ENCODE measurements around the gene PRR16. TPM values are rescaled to one million over a fixed set of nuclear protein-coding genes. Genes with fewer than 3 reads are reported as not detected.

PRR16 gene
- total RNA-seq, 1 donor from 2014 or later: 0.95 TPM

GRCh38 chr5:120550358-120550757 is 86.3 kb downstream of the PRR16 start:
- Histone ChIP-seq H3K4me1 (no peaks in the 10 kb centered on the region), H3K27ac (no peak overlapping the region), H3K4me3 (no peak overlapping the region), H3K27me3 (ENCODE audit: low read depth) (no peaks in the 10 kb centered on the region), H3K36me3 (no peaks in the 10 kb centered on the region), H3K9me3 (no peaks in the 10 kb centered on the region)
- DNase-seq (no peak), ATAC-seq (no peak)
- TF ChIP-seq CTCF (IDR thresholded peaks at IDR 0.05): no peak
- intact Hi-C loops (cut with DNase I): no loop called here

GRCh38 chr5:120552638-120553037 is 88.5 kb downstream of the PRR16 start:
- Histone ChIP-seq H3K4me1 (no peaks in the 10 kb centered on the region), H3K4me3 (no peak overlapping the region), H3K27me3 (ENCODE audit: low read depth) (no peaks in the 10 kb centered on the region), H3K36me3 (no peaks in the 10 kb centered on the region), H3K27ac (no peak overlapping the region), H3K9me3 (no peaks in the 10 kb centered on the region)
- no peak for TF ChIP-seq CTCF (IDR thresholded peaks at IDR 0.05)
- intact Hi-C loops (cut with DNase I): no loop called here
- no peak for ATAC-seq
- DNase-seq: no peak

- Histone ChIP-seq H3K27me3 (ENCODE audit: low read depth) (no peaks in the 10 kb centered on the region), H3K4me3 (no peak overlapping the region), H3K9me3 (no peaks in the 10 kb centered on the region), H3K36me3 (no peaks in the 10 kb centered on the region), H3K27ac (no peak overlapping the region), H3K4me1 (no peaks in the 10 kb centered on the region)
- TF ChIP-seq CTCF (IDR thresholded peaks at IDR 0.05): no peak
- no peak for ATAC-seq
- intact Hi-C loops (cut with DNase I): no loop called here
- DNase-seq: no peak
These were observed 91.2 kb downstream of the PRR16 start for GRCh38 chr5:120555345-120555744.

GRCh38 chr5:120564013-120564412 is 99.9 kb downstream of the PRR16 start:
- H3K36me3 ChIP-seq: no peaks in the 10 kb centered on the region
- H3K9me3 ChIP-seq: no peaks in the 10 kb centered on the region
- no peak for TF ChIP-seq CTCF (IDR thresholded peaks at IDR 0.05)
- no peaks in the 10 kb centered on the region for H3K4me1 ChIP-seq
- H3K27me3 ChIP-seq (ENCODE audit: low read depth): no peaks in the 10 kb centered on the region
- intact Hi-C loops (cut with DNase I): no loop called here
- H3K4me3 ChIP-seq: no peak overlapping the region
- no peak for DNase-seq
- ATAC-seq: no peak
- H3K27ac ChIP-seq: no peak overlapping the region

- H3K4me1 ChIP-seq: no peaks in the 10 kb centered on the region
- H3K27me3 ChIP-seq (ENCODE audit: low read depth): no peaks in the 10 kb centered on the region
- intact Hi-C loops (cut with DNase I): no loop called here
- H3K27ac ChIP-seq: no peak overlapping the region
- no peaks in the 10 kb centered on the region for H3K36me3 ChIP-seq
- DNase-seq: no peak
- no peak for ATAC-seq
- no peak for TF ChIP-seq CTCF (IDR thresholded peaks at IDR 0.05)
- H3K4me3 ChIP-seq: no peak overlapping the region
- no peaks in the 10 kb centered on the region for H3K9me3 ChIP-seq
These were observed 103.0 kb downstream of the PRR16 start for GRCh38 chr5:120567066-120567465.

- ATAC-seq: no peak
- H3K4me3 ChIP-seq: no peak overlapping the region
- DNase-seq: no peak
- intact Hi-C loops (cut with DNase I): no loop called here
- H3K9me3 ChIP-seq: no peaks in the 10 kb centered on the region
- no peak overlapping the region for H3K27ac ChIP-seq
- H3K27me3 ChIP-seq (ENCODE audit: low read depth): no peaks in the 10 kb centered on the region
- no peaks in the 10 kb centered on the region for H3K36me3 ChIP-seq
- no peaks in the 10 kb centered on the region for H3K4me1 ChIP-seq
- no peak for TF ChIP-seq CTCF (IDR thresholded peaks at IDR 0.05)
These were observed 103.8 kb downstream of the PRR16 start for GRCh38 chr5:120567921-120568320.
